A673 (cell line): ENCODE measurements around the gene CYTH4.

ENCODE experiments used
- CTCF ChIP-seq: fragments of 300-800, 200-600 bp; sonication (generic); conservative IDR thresholded peaks from 2 replicates; pipeline ENCODE4 v1.5.1; 2017; ENCODE audit warnings: low read depth, mild to moderate bottlenecking, antibody characterized with exemption, low read length, moderate library complexity, mixed read lengths
- EZH2 ChIP-seq: fragments of 200-600 bp; sonication (generic); IDR thresholded peaks from 2 replicates; pipeline ENCODE4 v1.6.1; 2017; ENCODE audit warnings: borderline replicate concordance, low read depth, mild to moderate bottlenecking, mixed read lengths, antibody characterized with exemption, low read length; ENCODE audit not compliant: poor library complexity, severe bottlenecking

GRCh38 chr22:37301144-37301830, 19.0 kb downstream of the CYTH4 start:
- TF ChIP-seq CTCF (no peak), EZH2 (no peak)
